HFF-Myc (cell line): ENCODE results near the gene SLC22A12.

Source experiments
- DNase-seq: peaks from one replicate; pipeline ENCODE4 v3.0.0-alpha.2; 2011; ENCODE audit warnings: low read depth; ENCODE audit errors: extremely low read depth
- H3K4me3 ChIP-seq: replicated peaks from 2 replicates; pipeline ENCODE4 v1.5.1; 2011; ENCODE audit warnings: low read depth, mild to moderate bottlenecking, control low read depth, low read length
- TF ChIP-seq, protein P1 (sequence below): IDR thresholded peaks from 2 replicates; pipeline ENCODE4 v1.5.1; 2012; ENCODE audit warnings: mild to moderate bottlenecking, low read depth, low read length, control low read depth; ENCODE audit errors: missing control alignments

The SLC22A12 gene

GRCh38 chr11:64546600-64546999, 44.4 kb upstream of the SLC22A12 start:
- DNase-seq: no peak
- H3K4me3 ChIP-seq: no peak overlapping the region
- TF ChIP-seq, protein P1, sequence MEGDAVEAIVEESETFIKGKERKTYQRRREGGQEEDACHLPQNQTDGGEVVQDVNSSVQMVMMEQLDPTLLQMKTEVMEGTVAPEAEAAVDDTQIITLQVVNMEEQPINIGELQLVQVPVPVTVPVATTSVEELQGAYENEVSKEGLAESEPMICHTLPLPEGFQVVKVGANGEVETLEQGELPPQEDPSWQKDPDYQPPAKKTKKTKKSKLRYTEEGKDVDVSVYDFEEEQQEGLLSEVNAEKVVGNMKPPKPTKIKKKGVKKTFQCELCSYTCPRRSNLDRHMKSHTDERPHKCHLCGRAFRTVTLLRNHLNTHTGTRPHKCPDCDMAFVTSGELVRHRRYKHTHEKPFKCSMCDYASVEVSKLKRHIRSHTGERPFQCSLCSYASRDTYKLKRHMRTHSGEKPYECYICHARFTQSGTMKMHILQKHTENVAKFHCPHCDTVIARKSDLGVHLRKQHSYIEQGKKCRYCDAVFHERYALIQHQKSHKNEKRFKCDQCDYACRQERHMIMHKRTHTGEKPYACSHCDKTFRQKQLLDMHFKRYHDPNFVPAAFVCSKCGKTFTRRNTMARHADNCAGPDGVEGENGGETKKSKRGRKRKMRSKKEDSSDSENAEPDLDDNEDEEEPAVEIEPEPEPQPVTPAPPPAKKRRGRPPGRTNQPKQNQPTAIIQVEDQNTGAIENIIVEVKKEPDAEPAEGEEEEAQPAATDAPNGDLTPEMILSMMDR: no peak

DNA sequence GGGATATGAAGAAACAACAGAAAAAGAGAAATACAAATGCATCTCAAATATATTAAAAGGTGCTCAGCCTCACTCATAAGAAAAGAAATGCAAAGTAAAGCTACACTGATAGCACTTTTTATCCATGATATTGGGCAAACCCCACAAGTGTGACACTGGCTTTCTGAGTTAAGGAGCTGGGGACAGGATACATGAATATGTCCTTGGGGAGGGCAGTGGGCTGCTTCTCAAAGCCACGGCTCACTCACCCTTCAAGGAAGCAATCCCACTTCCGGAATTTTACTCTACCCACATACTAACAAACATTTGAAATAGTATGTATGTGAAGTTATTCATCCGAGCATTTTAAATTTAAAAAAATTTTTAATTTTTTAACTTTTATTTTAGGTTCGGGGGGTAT, 41.1 kb upstream of the SLC22A12 start:
- no peak overlapping the region for H3K4me3 ChIP-seq
- TF ChIP-seq, protein P1: no peak
- DNase-seq: no peak

GRCh38 chr11:64553554-64554201, 37.3 kb upstream of the SLC22A12 start:
- H3K4me3 ChIP-seq: no peak overlapping the region
- TF ChIP-seq, protein P1: peak; percentile 97
- DNase-seq: peak; percentile 9

- H3K4me3 ChIP-seq: no peak overlapping the region
- DNase-seq: no peak
- TF ChIP-seq, protein P1: no peak
These were observed 34.8 kb upstream of the SLC22A12 start for GRCh38 chr11:64556044-64556720.

GRCh38 chr11:64556721-64557250, 34.2 kb upstream of the SLC22A12 start:
- H3K4me3 ChIP-seq: no peak overlapping the region
- TF ChIP-seq, protein P1: no peak

GRCh38 chr11:64558065-64558745, 32.8 kb upstream of the SLC22A12 start:
- H3K4me3 ChIP-seq: no peak overlapping the region
- DNase-seq: no peak
- TF ChIP-seq, protein P1: no peak

More at GRCh38 chr11:64556721-64557250, 34.2 kb upstream of the SLC22A12 start:
- no peak for DNase-seq
